AG09309 (cell line): ENCODE measurements around the gene XRN2.

Experiments used
- DNase-seq: peaks from one replicate; pipeline ENCODE4 v3.0.0-alpha.2; 2010; ENCODE audit warnings: low read depth
- H3K4me3 ChIP-seq: 2 replicates; pipeline ENCODE4 v1.5.1; 2011; ENCODE audit warnings: mild to moderate bottlenecking, low read depth, low read length, moderate library complexity; ENCODE audit not compliant: control insufficient read depth
- CTCF ChIP-seq: IDR thresholded peaks from 2 replicates; pipeline ENCODE4 v1.5.1; 2011; ENCODE audit warnings: mild to moderate bottlenecking, low read depth, low read length, inconsistent platforms; ENCODE audit not compliant: insufficient read depth, control insufficient read depth; ENCODE audit errors: missing control alignments

The XRN2 gene

GRCh38 chr20:21279706-21280521 lies 23.2 kb upstream of the XRN2 start:
- no peak overlapping the region for H3K4me3 ChIP-seq

GRCh38 chr20:21280522-21281016 lies 22.6 kb upstream of the XRN2 start:
- no peak overlapping the region for H3K4me3 ChIP-seq
- TF ChIP-seq CTCF, result no peak
- no peak for DNase-seq

More at GRCh38 chr20:21279706-21280521, 23.2 kb upstream of the XRN2 start:
- no peak for TF ChIP-seq CTCF
- DNase-seq, result no peak

GRCh38 chr20:21286775-21287174 lies 16.4 kb upstream of the XRN2 start:
- TF ChIP-seq CTCF, result no peak
- H3K4me3 ChIP-seq, result no peak overlapping the region
- DNase-seq, result no peak

GRCh38 chr20:21288587-21289370 lies 14.4 kb upstream of the XRN2 start:
- TF ChIP-seq CTCF, result no peak
- no peak for DNase-seq
- H3K4me3 ChIP-seq, result no peak overlapping the region

GRCh38 chr20:21289651-21290050 lies 13.5 kb upstream of the XRN2 start:
- no peak for TF ChIP-seq CTCF
- DNase-seq, result no peak
- H3K4me3 ChIP-seq, result no peak overlapping the region

- no peak for DNase-seq
- no peak for TF ChIP-seq CTCF
- H3K4me3 ChIP-seq, result no peak overlapping the region
Measured at GRCh38 chr20:21291026-21291425, 12.1 kb upstream of the XRN2 start.
